T-helper 2 cell (primary cell): ENCODE data around the gene HMGCS1.
A peak's percentile ranks its signal among the peaks of the same experiment; 100 is the strongest.
"Not testable (repeated sequence)": the region's sequence is repeated elsewhere in the genome, so short reads cannot be mapped to it uniquely, and the experiment has no call there.

ENCODE experiments used
- DNase-seq, 5 experiments: peaks; one replicate each; pipeline versions ENCODE4 v3.0.0 to v3.0.0-alpha.2; 2012 to 2022

Gene HMGCS1

DNA sequence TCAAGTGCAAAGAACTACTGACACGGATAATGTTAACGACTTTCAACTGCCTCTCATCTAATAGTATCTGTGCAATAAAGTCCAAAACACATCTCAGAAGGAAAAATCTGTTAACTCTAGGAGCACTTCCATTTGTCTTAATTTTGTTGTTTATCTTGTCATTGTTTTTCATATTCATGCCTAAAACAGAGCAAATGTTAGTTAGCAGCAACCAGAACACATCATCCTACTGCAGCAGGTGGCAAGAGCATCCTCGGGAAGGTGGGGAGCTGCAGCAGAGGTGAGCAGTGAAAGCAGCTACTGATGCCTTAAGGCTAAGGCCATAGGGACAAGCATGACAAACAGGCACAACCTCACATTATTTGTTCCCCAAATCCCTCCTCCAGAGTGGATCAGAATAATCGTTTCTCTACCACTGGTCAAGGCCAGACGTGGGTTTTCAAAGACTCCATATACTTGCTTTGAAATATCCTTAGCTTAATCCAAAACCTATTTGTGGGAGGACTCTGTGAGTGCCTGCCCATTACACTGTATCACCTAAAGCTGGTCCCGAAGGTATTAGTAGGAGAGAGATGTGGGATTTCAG is 1.0 kb downstream of the HMGCS1 start:
- peak in 1 of 5 experiments; percentile 22 for DNase-seq

DNA sequence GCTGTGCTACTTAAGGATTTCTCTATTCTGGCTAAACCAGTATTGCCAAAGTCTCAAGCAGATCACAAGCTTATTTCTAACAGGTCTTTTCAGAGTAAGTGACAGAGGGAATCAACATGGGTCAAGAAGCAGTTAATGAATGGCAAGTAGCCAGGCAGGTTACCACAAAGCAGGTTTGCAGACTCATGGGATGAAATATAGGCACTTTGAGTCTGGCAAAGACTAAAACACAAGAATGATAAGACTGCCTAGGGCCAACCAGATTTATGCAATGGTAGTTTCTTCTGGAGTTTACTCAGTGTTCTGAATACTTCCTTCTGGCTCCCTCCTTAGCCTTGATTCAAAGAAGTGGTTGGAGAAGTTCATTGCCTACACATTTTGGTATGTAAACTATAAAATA is 3.6 kb downstream of the HMGCS1 start:
- no peak for DNase-seq

DNA sequence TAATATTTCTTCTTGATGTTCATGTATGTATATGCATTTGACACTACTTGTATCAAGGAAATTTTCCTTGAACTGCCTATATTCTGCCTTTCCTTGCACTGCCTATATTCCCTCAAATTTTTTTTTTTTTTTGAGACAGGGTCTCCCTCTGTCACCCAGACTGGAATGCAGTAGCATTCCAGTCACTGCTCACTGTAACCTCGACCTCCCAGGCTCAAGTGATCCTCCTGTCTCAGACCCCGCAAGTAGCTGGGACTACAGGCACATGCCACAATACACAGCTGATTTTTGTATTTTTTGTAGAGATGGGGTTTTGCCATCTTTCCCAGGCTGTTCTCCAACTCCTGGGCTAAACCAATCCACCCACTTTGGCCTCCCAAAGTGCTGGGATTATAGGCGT is 4.1 kb downstream of the HMGCS1 start:
- no peak for DNase-seq

GRCh38 chr5:43306954-43307353 is 6.3 kb downstream of the HMGCS1 start:
- not testable (repeated sequence) for DNase-seq

- DNase-seq: peak in 1 of 5 experiments; percentile 81
Observed at GRCh38 chr5:43305948-43306565, 7.2 kb downstream of the HMGCS1 start.

GRCh38 chr5:43304525-43304924 is 8.7 kb downstream of the HMGCS1 start:
- peak in 1 of 5 experiments; percentile 78 for DNase-seq

DNA sequence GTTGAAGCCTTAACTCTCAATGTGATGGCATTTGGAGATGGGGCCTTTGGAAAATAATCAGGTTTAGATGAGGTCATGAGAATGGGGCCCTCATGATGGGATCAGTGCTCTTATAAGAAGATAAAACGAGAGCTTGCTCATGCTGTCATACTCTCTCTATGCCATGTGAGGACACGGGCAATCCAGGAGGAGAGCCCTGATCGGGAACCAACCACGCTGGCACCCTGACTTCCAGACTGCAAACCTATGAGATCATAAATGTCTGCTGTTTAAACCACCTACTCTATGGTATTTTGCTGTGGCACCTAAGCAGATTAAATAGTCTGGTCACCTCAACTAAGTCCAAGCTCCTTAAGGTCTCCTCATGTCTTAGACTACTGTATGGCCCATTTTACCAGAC is 10.0 kb downstream of the HMGCS1 start:
- no peak for DNase-seq

- DNase-seq: no peak
Observed at GRCh38 chr5:43302481-43302880, 10.7 kb downstream of the HMGCS1 start.

GRCh38 chr5:43301653-43302091 is 11.5 kb downstream of the HMGCS1 start:
- no peak for DNase-seq

DNA sequence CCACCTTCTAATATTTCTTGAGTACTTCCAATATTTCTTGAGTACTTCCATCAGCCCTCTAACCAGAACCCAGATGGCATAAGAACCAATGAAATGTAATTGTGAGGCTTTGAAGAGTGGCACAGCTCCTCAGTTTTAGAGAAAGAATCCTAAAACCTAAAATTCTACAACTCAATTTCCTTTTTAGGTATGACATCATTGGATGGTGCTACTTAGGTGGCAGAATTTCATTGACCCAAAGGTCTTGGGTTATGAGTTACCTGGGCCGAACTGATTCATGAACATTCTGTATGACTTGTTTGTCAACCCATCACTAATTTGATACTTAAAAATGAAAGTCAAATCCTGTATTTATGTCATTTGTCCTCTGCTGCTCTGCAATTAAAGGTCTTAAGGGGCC is 13.1 kb downstream of the HMGCS1 start:
- DNase-seq: no peak

- DNase-seq: no peak
Observed at GRCh38 chr5:43298443-43298842, 14.8 kb downstream of the HMGCS1 start.

DNA sequence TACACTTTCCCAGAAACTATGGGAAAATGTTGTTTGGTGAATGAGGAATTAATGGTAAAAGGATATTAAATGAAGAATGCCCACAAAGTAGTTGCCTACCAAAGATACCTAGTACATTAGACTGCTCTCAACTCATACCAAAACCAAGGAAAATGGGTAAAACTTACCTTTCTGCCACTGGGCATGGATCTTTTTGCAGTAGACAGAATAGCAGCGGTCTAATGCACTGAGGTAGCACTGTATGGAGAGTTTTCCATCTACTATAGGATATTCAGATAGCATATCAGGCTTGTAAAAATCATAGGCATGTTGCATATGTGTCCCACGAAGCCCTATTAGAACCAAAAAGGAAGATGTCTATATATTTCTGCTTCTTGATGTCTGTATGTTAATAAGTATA is 16.4 kb downstream of the HMGCS1 start:
- no peak for DNase-seq

DNA sequence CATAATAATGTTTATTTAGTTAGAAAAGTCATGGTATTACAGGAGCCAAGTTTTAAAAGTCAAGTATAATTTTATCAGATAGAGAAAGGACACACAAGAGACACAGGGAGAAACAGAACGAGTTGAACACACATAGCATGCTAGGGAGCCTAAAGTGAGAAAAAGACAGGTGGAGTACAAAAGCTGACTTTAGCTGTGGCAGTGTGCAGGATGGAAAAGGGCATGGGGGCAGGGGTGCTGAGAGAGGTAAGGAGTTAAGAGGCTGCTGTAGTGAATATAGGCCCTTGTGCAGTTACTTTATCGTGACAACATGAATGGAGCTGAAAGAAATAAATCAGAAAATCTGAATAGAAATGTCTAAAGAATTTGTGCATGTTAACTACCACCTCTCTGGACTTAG is 18.0 kb downstream of the HMGCS1 start:
- no peak for DNase-seq

GRCh38 chr5:43294226-43294625 is 19.0 kb downstream of the HMGCS1 start:
- DNase-seq: no peak

- peak in 1 of 5 experiments; percentile 49 for DNase-seq
Observed at GRCh38 chr5:43290726-43291125, 22.5 kb downstream of the HMGCS1 start.

GRCh38 chr5:43288269-43288831 is 24.9 kb downstream of the HMGCS1 start:
- DNase-seq: no peak

DNA sequence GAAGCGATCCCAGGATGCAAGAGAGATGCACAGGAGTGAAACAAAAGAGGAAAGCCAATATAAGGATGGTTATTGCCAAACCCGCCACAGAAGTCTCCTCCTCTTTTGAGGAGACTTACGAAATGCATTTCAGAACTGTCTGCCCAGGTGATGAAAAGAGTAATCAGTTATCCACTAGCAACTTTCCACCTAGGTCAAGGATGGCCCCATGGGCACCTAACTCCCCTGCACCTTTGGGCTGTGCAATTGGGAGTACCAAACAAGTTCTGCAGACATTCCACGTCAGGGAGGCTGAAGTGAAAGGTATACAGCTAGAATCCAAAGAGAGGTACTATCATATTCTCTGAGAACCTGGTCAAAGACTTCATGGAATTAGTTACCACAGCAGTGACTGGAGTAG is 25.7 kb downstream of the HMGCS1 start:
- no peak for DNase-seq

- peak in 1 of 5 experiments; percentile 12 for DNase-seq
Observed at GRCh38 chr5:43286623-43287022, 26.6 kb downstream of the HMGCS1 start.

DNA sequence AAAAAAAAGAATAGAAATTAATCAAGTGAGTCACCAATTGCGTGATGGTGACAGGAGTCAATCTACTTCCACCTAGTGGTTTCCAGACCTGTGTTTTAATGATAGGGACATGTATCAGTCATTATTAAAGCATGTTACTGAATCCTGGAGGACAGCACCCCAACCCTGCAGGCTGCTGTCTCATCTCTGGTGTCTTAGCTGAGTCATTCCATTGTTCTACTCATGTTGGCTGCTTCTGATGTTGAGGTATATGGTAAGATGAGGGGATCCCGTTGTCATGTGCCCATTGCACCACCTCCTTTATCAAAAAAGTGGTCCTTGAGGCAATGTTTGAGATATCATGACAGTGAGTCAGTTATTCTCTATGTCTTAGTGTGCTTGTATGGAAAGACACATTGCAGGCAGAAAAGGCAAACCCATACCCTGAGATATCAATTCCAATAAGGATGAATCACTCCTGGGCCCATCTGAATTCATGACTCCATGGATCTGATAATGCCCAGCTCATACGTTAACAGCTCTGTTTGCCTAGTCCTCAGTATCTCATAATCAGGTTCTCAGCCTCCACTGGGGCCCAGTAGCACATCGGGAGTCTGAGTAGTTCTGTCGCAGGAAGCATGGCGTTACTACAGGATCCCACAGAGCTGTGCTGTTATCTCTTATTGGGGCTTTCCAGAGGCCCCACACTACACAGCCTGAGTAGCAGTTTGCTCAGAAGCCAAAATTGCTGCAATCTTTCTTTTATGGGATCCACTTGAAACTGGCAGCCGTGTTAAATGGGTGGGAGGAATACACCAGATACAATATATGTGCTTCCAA is 31.2 kb downstream of the HMGCS1 start:
- DNase-seq: peak in 2 of 5 experiments; percentile 25 to 83

DNA sequence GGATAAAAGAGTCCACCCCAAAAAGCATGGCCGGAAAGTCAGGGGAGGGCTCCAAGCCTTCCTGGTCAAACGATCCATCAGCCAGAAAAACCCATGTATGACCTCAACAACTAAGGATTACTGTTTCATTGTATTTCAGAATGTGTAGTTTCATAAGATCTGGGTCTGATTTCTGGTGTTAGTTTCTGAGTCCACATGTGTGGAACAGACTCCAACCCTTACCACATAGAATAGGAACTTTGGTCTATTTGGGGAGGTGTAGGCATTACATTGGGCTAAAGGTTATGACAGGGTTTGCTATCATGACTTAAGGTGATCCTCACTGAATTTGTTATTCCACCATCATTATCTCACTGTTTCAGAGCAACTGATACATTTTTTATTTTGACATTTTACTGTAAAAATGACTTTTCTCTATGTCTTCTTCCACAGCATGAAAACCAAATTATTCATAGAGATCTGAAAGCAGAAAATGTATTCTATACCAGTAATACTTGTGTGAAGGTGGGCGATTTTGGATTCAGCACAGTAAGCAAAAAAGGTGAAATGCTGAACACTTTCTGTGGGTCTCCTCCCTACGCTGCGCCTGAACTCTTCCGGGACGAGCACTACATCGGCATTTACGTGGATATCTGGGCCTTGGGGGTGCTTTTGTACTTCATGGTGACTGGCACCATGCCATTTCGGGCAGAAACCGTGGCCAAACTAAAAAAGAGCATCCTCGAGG is 33.5 kb downstream of the HMGCS1 start:
- no peak for DNase-seq

DNA sequence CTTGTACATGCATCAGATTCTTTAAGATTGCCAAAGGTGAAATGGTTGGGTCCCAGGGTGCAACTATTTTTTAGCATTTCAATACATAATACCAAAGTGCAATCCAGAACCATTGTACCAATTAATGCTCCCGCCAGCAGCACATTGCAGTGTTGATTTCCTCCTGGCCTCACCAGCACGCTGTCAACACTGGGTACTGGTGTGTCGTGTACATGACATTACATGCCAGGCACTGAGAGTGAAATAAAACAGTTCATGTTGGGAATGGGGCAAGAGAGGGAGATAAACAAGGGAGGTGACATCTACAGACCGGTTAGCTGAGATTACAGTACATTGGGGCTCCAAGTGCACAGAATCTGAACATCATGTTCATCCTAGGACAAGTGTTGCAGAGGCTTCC is 37.8 kb downstream of the HMGCS1 start:
- DNase-seq: no peak

DNA sequence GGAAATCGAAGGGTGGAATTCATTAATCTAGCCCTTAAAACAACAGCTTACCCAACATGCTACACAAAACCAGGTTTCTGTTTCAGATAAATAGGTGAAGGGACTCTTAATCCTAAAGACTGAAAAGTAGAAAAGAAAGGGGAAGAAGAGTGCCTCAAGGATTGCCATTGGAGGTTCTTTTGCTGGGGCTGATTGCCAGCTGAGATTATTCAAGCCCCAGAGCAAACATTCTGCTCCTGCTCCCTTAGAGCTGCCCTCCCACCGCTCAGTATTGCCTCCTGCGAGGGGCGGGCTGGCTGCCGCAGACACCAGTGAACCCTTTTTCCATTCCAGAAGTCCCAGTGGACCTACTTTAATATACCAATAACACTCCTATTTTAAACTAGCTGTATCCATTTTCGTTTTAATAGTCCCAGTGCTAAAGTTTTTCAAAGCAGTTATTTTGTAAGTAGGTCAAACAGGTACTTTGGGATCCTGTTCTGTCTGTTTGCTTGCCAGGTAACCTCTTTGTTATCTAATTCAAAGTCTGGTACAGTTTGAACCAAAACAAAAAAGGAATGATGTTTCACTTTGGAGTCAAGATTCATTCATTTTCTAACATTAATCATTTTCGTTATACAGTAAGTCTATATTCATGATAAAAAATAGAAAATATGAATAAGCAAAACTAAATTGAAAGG is 38.6 kb downstream of the HMGCS1 start:
- DNase-seq: no peak
